Stimulated activated naive CD4-positive, alpha-beta T cell (primary cell): ENCODE measurements around the gene CD207.
"Not testable (repeated sequence)": the region's sequence is repeated elsewhere in the genome, so short reads cannot be mapped to it uniquely, and the experiment has no call there.

ENCODE experiments used
- DNase-seq, 6 experiments: peaks; one replicate each; lab custom pipeline; 2025; lab: John Stamatoyannopoulos, UW

The CD207 gene

DNA sequence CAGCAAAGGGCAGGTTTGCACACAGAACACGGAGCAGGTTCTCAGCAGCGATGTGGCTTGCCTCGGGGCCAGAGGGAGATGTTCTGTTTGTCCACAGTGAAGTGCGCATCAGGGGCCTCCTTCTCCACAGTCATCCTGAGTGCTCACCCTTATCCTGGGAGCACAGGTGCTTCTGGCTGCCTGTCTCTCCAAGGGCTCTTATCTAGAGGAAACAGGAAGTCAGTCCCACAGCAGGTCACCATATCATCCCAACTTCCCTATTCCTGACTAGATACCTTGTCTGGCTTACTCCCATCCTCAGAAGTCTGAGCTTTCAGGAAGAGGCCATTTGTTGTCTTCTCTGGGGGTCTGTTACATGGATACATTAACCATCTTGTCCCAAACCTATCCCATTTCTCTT lies at the start of gene CD207:
Gene CD207, minus strand, starts transcription at position 174 of the 400 bp plus-strand sequence. Its CDS starts 40 bp downstream, at position 134.
- no peak for DNase-seq

DNA sequence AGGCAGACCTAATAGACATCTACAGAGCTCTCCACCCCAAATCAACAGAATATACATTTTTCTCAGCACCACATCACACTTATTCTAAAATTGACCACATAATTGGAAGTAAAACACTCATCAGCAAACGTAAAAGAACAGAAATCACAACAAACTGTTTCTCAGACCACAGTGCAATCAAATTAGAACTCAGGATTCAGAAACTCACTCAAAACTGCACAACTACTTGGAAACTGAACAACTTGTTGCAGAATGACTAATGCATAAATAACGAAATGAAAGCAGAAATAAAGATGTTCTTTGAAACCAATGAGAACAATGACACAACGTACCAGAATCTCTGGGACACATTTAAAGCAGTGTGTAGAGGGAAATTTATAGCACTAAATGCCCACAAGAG lies 42.9 kb upstream of the CD207 start:
- DNase-seq = not testable (repeated sequence)

DNA sequence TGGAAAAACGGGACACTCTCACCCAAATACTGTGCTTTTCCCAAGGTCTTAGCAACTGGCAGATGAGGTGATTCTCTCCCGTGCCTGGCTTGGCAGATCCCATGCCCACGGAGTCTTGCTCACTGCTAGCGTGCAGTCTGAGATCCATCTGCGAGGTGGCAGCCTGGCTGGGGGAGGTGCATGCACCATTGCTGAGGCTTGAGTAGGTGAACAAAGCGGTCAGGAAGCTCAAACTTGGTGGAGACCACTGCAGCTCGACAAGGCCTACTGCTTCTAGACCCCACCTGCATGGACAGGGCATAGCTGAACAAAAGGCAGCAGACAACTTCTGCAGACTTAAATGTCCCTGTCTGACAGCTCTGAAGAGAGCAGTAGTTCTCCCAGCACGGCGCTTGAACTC lies 40.5 kb upstream of the CD207 start:
- DNase-seq = not testable (repeated sequence)

DNA sequence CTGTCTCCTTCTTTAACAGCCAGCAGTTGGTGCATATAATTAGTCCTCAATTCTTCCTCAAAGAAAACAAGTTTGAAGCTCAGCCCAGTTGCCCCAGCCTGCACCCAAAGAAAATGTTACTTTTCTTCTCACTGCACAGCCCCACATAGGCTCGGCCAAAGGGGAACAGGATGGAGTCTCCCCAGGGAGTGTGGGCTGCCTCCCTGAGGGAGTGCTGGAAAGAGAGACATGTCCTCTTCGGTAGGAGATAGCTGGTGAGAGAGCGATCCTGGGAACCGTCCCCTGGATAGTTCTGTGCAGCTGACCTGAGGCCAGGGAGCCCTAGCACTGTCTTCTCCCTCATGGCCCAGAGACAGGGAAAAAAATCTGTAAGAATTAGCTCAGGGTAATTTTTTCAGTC lies 37.9 kb upstream of the CD207 start:
- no peak for DNase-seq

DNA sequence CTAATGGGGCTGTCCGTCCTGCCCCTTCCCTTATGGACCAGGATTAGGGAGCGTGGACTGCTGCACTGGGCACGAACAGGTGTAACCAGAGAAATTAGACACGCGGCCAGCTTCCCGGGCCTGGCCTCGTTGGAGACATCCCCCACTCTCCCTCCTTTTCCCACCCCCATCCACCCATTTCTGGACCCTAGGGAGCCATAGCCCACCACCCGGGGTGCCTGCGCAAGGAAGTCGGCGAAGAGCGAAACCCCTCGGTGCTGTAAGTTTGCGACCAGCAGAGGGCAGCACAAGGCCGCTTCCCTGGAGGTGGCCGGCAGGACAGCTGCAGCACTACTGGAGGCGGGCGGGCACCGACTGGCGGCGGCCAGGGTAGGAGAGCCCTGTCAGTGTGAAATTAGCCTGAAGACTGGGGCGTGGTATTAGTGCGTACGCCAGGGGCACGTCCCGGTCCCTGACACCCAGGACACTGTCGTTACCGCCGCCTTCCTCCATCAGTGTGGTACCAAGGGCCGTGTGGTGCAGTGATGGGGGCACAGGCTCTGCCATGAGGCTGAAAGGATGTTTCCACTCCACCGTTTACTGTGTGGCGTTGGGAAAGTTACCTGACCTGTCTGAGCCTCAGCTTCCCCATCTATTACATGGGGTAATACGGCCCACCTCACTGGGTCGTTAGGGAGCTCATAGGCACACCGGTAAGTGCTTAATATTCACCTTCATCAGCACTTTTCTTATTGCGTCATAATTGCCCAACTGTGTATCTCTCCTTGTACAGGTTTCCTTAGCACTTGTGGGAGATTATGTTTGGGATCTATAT lies 36.0 kb upstream of the CD207 start:
- peak; percentile 29 to 76 (median 64) for DNase-seq

DNA sequence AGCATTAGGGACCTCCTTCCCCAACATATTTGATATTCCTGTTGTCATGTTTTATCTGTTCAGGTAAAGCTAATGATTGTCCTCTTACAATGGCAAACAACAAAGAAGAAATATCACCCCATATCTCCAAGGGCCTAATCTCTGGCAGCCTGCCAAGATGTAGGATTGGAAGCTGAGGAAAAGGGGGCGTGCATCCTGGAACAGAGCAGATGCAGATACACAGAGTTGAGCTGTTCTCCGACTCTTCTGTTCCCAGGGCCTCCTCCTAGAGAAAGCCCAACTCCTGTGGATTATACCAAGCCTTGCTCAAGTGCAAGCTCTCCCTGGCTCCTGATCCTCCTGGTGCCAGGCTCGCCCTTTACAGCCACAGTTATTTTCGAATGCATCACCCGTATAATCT lies 35.2 kb upstream of the CD207 start:
- DNase-seq = no peak

DNA sequence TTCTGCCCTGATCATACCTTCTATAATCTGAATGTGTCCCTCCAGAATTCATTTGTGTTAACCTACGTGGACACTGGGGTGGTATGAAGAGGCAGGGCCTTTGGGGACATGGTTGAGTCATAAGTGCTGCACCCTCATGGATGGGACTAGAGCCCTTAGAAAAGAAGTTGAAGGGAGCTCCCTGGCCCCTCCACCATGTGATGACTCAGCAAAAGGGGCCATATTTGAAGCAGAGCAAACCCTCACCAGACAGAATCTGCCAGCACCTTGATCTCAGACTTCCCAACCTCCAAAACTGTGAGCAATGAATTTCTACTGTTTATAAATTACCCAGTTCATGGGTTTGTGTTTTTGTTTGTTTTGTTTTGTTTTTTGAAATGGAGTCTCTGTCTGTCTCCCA lies 33.4 kb upstream of the CD207 start:
- no peak for DNase-seq

DNA sequence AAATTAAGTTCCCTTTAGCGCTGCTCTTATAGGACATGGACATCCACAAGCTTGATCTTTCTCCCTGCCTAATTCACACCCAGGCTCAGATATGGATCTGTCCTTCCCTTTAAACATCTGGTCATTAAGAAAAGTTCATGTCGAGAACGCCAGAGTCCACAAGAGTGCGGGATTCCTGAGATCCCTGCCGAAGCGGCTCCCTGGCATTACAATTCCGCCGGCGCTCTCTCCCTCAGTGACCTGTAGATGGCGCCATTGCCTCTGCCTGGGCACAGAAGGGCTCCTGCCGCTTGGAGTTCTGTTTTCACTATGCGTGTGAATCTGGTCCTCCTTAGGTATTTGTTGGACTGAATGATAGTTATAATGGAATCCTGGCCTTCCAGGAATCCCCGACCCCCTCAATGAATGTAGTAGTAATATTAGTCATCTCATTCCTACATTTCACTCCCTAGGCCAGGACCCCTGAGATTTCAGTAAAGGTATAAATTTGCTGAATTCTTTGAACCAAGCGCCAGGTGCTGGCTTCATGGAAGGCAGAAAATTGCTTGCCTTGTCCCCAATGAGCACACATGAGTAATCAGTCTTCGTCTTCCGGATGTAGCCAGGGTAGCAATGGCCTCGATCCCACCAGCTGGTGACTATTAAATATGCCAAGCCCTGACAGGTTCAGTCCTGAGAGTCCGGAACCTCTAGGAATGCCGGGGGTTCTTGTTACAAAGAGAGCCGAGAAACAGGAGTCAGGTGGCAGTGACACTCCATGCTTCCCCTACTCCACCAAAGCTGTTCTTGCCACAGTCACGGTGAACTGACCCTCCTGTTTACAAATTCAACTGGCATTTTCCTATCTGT lies 26.4 kb upstream of the CD207 start:
- DNase-seq = peak; percentile 27 to 75 (median 58)

DNA sequence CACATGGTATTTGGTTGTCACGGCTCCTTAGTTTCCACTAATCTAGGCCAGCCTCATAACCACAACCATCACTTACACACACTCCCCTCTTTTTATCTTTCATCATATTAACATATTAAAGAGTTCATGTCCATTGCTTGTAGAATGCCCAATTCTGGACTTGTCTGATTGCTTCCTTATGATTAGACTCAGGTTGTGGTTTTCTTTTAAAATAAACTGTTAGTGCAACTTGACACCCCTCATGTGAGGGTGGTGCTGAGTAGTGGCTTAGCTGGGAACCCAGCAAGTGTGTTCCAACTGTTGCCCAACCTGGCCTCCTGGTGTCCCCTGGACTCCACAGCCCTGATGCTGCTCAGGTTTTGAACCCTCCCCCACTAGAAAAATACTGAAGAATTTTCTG lies 20.1 kb upstream of the CD207 start:
- no peak for DNase-seq

DNA sequence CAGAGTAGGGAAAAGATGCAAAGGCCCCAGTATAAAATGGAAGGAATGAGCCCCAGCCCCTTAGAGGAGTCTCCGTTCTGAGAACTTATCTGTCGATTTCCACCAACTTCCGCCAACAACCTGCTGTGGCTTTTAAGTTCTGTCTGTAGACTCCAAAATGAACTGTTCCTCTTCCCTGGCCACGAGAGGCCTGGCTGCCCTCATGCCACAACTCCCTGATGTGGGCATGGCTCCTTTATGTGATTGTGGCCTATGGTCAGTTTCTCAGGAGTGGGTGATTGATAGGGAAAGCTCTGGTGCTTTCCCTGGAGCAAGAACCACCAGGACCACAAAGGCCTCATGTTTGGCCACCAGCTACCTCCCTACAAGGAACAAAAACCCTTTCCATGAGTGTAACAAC lies 18.8 kb upstream of the CD207 start:
- no peak for DNase-seq

DNA sequence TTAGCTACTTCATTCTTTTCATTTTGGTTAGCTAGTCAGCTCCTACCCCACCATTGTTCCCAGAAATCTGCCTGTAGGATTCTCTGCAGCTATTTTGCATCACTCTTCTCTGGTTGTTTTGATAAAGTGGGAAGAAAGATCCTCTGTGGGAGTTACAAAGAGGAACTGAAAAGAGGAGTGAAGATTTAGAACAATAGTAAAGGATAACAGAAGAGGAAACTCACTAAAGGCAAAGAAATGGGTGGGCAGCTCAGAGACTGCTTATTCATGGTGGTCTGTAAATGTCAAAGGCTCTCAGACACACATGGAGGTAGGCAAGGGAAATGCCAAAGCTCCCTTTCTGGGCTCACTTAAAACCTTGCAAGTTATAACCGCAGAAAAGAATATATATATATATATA lies 17.2 kb upstream of the CD207 start:
- DNase-seq = no peak

DNA sequence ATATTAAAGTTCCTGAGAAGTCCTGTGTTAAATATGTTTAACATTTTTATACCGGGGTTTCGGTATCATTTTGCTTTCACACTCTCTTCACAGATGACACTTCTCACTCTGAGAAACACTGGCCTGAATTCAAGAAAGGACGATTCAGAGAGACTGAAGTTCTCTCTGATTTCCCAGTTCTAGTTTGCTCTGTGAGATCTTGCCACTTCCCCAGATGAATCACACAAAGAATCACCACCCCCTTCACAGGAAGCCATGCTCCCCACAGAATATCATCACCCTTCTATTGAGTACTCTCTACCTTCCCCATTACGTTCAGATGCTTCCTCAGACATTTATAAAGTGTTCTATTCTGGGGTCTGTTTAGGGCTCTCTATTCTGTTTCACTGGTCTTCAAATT lies 16.1 kb upstream of the CD207 start:
- peak in 3 of 6 experiments; percentile 24 to 46 (median 33) for DNase-seq

DNA sequence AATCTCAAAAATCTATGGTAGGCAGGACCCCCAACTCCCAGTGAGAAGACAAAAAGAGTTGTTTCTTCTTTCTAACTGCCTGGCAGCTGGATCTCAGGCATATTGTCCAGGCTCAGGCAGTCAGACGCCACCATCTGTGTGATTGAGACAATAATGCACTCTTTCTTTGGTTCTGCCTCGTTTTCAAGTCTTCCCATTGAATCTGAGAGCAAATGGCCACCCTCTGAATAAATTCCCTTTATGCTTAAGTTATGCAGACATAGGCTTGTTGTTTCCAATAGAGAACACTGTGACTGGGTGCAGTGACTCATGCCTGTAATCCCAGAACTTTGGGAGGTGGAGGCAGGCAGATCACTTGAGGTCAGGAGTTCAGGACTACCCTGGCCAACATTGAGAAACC lies 15.3 kb upstream of the CD207 start:
- no peak for DNase-seq

DNA sequence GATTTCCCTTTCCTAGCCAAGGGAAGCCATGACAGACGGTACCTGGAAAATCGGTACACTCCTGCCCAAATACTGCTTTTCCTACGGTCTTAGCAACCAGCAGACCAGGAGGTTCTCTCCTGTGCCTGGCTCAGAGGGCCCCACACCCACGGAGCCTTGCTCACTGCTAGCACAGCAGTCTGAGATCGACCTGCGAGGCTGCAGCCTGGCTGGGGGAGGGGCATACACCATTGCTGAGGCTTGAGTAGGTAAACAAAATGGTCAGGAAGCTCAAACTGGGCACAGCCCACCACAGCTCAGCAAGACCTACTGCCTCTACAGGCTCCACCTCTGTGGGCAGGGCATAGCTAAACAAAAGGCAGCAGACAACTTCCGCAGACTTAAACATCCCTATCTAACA lies 6.8 kb upstream of the CD207 start:
- no peak for DNase-seq

DNA sequence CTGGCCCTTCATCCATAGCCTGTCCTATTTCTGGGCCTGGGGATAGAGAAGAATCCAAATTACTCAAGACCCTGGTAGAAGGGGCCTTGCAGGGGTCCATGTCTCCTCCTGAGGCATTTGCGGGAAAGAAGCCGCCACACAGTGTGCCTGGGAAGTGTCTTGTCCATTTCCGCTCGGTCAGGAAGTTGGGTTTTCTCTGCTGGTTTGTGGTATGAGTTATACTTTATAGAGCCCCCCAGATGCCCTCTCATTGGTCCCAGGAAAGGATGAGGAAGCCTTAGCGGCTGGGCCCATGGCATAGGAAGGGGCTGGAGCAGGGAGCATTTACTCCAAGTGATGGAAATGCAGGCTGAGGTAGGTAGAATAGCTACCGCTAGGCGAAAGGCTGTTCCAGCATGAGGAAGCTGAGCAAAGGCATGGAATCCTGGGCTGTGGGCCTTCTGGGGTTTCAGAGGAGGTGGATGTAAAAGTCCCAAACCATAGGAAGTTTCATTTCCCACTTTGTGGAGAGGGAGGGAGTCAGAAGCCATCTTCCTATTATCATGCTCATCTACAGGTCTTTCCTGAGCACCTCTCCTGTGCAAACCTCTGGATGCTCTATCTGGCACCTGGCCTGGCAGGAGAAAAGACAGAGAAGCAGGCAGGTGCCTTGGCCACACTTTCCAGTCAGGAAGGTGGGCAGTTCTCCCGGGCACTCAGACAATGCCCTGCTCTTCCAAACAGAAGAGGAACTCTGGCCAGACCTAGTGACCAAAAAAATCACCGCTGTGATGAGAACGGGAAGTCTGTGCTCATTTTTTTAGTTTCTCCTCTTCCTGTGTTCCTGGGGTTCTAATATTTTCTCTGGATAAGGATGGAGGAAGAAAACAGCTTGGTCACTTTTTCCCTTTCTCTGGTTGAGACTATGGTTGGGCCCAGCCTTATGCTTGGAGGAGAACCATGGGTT lies 2.6 kb upstream of the CD207 start:
- no peak for DNase-seq

DNA sequence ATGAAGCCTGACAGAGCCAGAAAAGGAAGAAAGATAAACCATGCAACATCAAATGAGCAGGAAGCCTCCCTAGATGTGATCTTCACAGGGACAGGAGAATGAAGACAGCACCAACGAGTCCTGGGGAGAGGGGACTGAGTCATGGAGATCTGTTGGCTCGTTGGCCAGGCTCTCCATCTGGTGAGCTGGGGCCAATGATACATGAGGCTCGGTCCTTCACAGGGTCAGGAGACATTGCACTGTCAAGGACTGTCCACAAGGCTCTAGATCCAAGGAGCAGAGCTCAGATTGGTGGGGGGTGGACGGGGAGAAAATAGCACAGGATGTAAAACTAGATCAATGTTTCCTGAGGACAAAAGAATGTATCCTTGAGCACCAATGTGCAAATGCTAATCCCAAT lies 735 bp downstream of the CD207 start:
- DNase-seq = no peak

DNA sequence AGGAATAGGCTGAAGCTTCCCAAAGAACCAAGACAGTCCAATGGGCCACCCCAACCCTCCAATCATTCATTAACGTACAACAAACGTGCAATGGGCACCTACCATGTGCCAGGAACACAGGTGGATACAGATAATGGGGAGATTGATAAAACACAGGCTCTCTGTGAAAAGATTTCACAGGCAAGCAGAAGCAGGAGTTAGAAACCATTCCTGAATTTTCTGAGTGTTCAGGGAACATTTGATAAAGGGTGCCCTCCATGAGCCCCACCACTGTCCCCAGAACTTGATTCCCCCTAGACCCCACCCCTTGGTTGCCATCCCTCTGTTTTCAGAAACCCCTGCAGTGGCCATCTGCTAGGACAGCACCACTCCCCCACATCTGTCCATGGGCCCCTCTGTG lies 1.5 kb downstream of the CD207 start:
- no peak for DNase-seq

DNA sequence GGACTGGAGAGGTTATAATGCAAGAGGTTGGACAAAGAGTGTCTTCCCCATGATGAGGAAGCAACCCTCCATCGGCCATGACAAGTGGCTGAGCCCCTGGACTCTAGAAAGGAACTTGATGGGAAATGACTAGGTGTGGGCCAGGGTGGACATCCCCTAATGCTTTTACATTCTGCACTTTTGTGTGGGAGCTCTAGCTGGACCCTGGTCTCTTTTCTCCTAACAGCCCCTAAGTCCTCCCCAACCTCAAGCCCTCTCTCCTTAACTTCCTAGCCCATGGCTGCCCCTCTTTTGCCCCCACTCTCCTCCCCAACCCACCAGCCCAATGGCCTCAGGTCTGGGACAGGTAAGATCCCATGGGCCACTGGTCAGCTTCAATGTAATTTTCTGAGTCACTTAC lies 2.4 kb downstream of the CD207 start:
- no peak for DNase-seq

DNA sequence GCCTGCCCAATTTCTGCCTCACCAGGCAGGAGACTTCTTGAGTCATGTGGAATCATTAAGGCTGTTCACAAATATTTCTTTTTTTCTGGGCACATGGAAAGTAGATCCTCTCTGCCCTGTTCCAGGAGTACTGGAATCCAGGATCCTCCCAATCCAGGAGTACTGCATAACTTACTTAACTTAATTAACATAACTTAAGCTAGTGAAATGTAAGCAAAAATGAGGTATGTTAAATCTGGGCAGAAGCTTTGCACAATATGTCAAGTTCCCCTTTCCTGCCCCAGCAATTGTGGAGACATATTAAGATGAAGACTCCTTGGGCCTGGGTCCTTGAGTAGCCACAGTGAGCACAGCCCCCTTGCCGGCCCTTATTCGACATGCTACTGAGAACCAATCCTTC lies 3.2 kb downstream of the CD207 start:
- DNase-seq = no peak

DNA sequence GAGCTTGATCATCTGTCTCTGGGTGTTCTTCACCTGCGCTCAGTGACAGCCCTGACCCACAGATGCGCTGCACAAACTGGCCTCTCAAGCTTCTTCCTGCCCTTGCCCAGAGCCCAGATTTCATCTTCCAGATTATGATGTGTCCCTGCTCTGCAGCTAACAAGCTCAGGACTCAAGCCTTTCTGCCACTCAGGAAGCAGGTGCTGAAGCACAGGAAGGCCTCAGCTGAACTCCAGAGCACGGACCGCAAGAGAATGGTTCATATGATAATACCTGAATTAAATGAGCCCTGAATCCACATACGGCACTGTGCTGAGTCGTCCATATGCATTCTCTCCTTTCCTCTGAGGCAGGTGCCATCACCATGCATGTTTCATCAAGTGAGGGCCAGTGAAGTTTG lies 3.8 kb downstream of the CD207 start:
- DNase-seq = no peak

DNA sequence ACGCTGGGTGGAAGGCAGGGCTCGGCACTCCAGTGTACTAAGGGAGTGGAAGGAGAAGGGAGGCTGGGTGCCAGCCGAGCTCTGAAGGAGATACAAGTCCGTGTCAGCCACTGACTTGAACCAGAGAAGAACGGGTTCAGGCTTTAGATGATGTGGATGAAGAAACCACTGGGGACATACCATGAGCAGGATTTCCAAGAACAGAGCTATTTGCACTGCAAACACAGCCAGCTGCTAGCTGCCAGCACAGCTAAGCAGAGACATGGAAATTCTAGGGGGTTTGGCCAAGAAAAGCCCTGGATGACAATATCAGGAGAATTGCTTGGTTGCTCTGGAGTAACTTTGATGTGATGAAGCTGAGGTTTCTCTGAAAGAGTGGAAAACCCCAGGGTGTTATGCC lies 5.2 kb downstream of the CD207 start:
- DNase-seq = no peak

DNA sequence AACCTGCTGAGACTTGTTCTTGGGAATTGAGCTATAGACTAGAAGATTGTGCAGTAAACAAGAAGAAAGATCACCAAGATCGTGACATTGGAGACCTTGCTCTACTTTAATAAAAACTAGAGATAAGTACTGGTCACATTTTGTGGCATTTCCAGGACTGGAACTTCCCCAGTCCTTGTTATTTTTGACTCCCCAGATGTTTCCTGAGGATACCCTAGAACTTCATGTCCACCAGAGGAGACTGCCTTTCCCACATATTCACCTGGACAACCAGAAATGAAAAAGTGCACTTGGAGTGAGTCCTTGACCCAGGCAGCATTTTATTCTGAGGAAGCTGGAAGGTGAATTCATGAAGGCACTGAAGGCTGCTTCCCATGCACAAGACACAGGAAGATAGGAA lies 5.7 kb downstream of the CD207 start:
- DNase-seq = no peak
